Measurements from ENCODE around the gene CDC20B.
"Not testable (repeated sequence)": the region's sequence is repeated elsewhere in the genome, so short reads cannot be mapped to it uniquely, and the experiment has no call there.

CDC20B gene

DNA sequence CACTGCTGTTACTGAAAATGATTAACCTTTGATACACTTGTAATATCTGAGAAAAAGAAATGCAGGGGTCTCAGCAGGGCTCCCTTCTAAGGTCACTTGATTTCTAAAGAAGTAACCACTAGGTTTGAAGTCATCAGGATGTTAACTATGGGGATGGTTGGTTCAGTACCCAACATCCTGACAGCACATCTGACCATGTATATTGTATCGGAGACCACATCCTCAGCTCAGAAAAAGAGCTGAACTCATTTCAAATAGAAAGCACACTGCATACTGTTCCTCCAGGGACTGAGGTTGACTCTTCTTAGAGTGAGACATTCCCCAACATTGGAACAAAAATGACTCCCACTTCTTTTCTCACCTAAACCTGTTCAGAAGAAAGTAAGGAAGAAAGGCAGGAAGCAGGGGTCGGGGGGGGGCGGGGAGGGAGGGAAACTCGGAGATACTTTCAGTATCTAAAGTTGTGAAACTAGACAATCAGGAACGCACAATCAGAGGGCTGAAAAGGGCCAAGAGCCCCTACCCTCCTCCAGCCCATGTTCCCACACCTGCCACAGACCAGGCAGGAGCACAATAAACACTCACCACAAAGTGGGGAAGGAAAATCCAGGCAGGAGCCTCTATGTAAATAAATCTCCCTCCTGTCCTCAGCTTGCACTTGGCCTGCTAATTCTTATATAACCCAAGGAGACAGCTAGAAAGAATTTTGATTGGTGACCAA lies 71.3 kb downstream of the CDC20B start:
- DNase-seq (ENCODE audit: low read depth, low spot score), result no peak
- Histone ChIP-seq H3K4me3 (ENCODE audit: insufficient read length, low read depth) (no peak overlapping the region), H3K9me3 (ENCODE audit: insufficient read depth, low read length) (no peaks in the 10 kb centered on the region), H3K9ac (ENCODE audit: insufficient read length, low read depth) (no peak overlapping the region), H3K36me3 (ENCODE audit: insufficient read depth, insufficient read length, low read length) (no peaks in the 10 kb centered on the region), H3K27me3 (ENCODE audit: insufficient read depth, insufficient read length) (no peaks in the 10 kb centered on the region), H3K4me1 (ENCODE audit: insufficient read depth, insufficient read length) (no peaks in the 10 kb centered on the region)
- TF ChIP-seq SUZ12 (IDR thresholded peaks at IDR 0.05; ENCODE audit: extremely low read depth, insufficient read depth, insufficient read length) (no peak), ZNF274 (IDR thresholded peaks at IDR 0.05; ENCODE audit: low read depth, low read length) (no peak), YY1 (IDR thresholded peaks at IDR 0.05; ENCODE audit: insufficient read depth, insufficient read length) (no peak)

DNA sequence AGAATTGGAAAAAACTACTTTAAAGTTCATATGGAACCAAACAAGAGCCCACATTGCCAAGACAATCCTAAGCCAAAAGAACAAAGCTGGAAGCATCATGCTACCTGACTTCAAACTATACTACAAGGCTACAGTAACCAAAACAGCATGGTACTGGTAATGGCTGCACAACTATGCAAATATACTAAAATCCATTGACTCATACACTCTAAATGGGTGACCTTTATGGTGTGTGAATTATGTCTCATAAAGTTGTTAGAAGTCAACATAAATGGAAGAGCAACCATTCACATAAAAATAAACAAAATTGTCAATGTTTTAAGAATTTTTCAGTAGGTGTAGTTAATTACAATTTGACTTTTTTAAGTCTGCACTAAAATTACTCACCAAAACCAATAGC lies 71.8 kb downstream of the CDC20B start:
- H3K4me3 ChIP-seq (ENCODE audit: insufficient read length, low read depth); H3K9me3 ChIP-seq (ENCODE audit: insufficient read depth, low read length); H3K27me3 ChIP-seq (ENCODE audit: insufficient read depth, insufficient read length); H3K9ac ChIP-seq (ENCODE audit: insufficient read length, low read depth); H3K4me1 ChIP-seq (ENCODE audit: insufficient read depth, insufficient read length); H3K36me3 ChIP-seq (ENCODE audit: insufficient read depth, insufficient read length, low read length); DNase-seq (ENCODE audit: low read depth, low spot score): not testable (repeated sequence)

- Histone ChIP-seq H3K36me3 (ENCODE audit: insufficient read depth, insufficient read length, low read length) (no peaks in the 10 kb centered on the region), H3K4me3 (ENCODE audit: insufficient read length, low read depth) (no peak overlapping the region), H3K9ac (ENCODE audit: insufficient read length, low read depth) (no peak overlapping the region), H3K4me1 (ENCODE audit: insufficient read depth, insufficient read length) (no peaks in the 10 kb centered on the region), H3K27me3 (ENCODE audit: insufficient read depth, insufficient read length) (no peaks in the 10 kb centered on the region), H3K9me3 (ENCODE audit: insufficient read depth, low read length) (no peaks in the 10 kb centered on the region)
- DNase-seq (ENCODE audit: low read depth, low spot score), result no peak
- TF ChIP-seq SUZ12 (IDR thresholded peaks at IDR 0.05; ENCODE audit: extremely low read depth, insufficient read depth, insufficient read length) (no peak), ZNF274 (IDR thresholded peaks at IDR 0.05; ENCODE audit: low read depth, low read length) (no peak), YY1 (IDR thresholded peaks at IDR 0.05; ENCODE audit: insufficient read depth, insufficient read length) (no peak)
Observed at GRCh38 chr5:55096861-55097260, 76.1 kb downstream of the CDC20B start.

GRCh38 chr5:55096182-55096581 lies 76.8 kb downstream of the CDC20B start:
- H3K4me3 ChIP-seq (ENCODE audit: insufficient read length, low read depth), result no peak overlapping the region
- TF ChIP-seq ZNF274 (IDR thresholded peaks at IDR 0.05; ENCODE audit: low read depth, low read length) (no peak), SUZ12 (IDR thresholded peaks at IDR 0.05; ENCODE audit: extremely low read depth, insufficient read depth, insufficient read length) (no peak), YY1 (IDR thresholded peaks at IDR 0.05; ENCODE audit: insufficient read depth, insufficient read length) (no peak)
- no peak for DNase-seq (ENCODE audit: low read depth, low spot score)
- H3K4me1 ChIP-seq (ENCODE audit: insufficient read depth, insufficient read length), result no peaks in the 10 kb centered on the region
- H3K27me3 ChIP-seq (ENCODE audit: insufficient read depth, insufficient read length), result no peaks in the 10 kb centered on the region
- peaks cover 5% of the 10 kb centered on the region; the same call in 1 of the 2 replicates for H3K9me3 ChIP-seq (ENCODE audit: insufficient read depth, low read length)
- H3K36me3 ChIP-seq (ENCODE audit: insufficient read depth, insufficient read length, low read length), result no peaks in the 10 kb centered on the region
- H3K9ac ChIP-seq (ENCODE audit: insufficient read length, low read depth), result no peak overlapping the region

GRCh38 chr5:55091011-55091410 lies 82.0 kb downstream of the CDC20B start:
- peaks cover 11% of the 10 kb centered on the region; the same call in 1 of the 2 replicates for H3K9me3 ChIP-seq (ENCODE audit: insufficient read depth, low read length)
- not testable (repeated sequence) for H3K4me3 ChIP-seq (ENCODE audit: insufficient read length, low read depth); DNase-seq (ENCODE audit: low read depth, low spot score); H3K36me3 ChIP-seq (ENCODE audit: insufficient read depth, insufficient read length, low read length); H3K9ac ChIP-seq (ENCODE audit: insufficient read length, low read depth); H3K27me3 ChIP-seq (ENCODE audit: insufficient read depth, insufficient read length); H3K4me1 ChIP-seq (ENCODE audit: insufficient read depth, insufficient read length)

DNA sequence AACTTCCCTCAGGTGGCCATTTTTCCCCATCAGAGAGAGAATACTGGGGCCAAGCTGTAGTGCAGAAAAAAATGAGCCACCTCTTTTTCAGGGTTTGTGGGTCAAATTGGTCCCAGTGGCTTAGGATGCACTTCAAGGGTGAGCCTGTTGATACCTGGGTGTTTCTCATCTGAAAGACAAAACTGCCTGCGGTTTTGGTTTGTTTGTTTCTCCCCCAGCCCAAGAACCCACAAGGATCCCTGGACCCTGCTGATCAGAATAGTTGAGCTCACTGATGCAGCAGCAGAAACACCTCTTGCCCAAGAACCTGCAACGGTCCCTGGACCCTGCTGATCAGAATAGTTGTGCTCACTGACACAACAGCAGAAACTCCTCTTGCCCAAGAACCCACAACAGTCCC lies 83.7 kb downstream of the CDC20B start:
- DNase-seq (ENCODE audit: low read depth, low spot score); H3K4me3 ChIP-seq (ENCODE audit: insufficient read length, low read depth); H3K9ac ChIP-seq (ENCODE audit: insufficient read length, low read depth); H3K4me1 ChIP-seq (ENCODE audit: insufficient read depth, insufficient read length); H3K27me3 ChIP-seq (ENCODE audit: insufficient read depth, insufficient read length); H3K36me3 ChIP-seq (ENCODE audit: insufficient read depth, insufficient read length, low read length): not testable (repeated sequence)
- peaks cover 11% of the 10 kb centered on the region; the same call in 1 of the 2 replicates for H3K9me3 ChIP-seq (ENCODE audit: insufficient read depth, low read length)

GRCh38 chr5:55081541-55081940 lies 91.4 kb downstream of the CDC20B start:
- Histone ChIP-seq H3K27me3 (ENCODE audit: insufficient read depth, insufficient read length) (no peaks in the 10 kb centered on the region), H3K4me1 (ENCODE audit: insufficient read depth, insufficient read length) (no peaks in the 10 kb centered on the region), H3K4me3 (ENCODE audit: insufficient read length, low read depth) (no peak overlapping the region), H3K9ac (ENCODE audit: insufficient read length, low read depth) (no peak overlapping the region), H3K9me3 (ENCODE audit: insufficient read depth, low read length) (peaks cover 4% of the 10 kb centered on the region; the same call in 1 of the 2 replicates), H3K36me3 (ENCODE audit: insufficient read depth, insufficient read length, low read length) (no peaks in the 10 kb centered on the region)
- DNase-seq (ENCODE audit: low read depth, low spot score), result no peak
- no peak for TF ChIP-seq YY1 (IDR thresholded peaks at IDR 0.05; ENCODE audit: insufficient read depth, insufficient read length)
- no peak for TF ChIP-seq SUZ12 (IDR thresholded peaks at IDR 0.05; ENCODE audit: extremely low read depth, insufficient read depth, insufficient read length)
- no peak for TF ChIP-seq ZNF274 (IDR thresholded peaks at IDR 0.05; ENCODE audit: low read depth, low read length)

GRCh38 chr5:55073211-55073610 lies 99.8 kb downstream of the CDC20B start:
- Histone ChIP-seq H3K27me3 (ENCODE audit: insufficient read depth, insufficient read length) (no peaks in the 10 kb centered on the region), H3K4me3 (ENCODE audit: insufficient read length, low read depth) (no peak overlapping the region), H3K4me1 (ENCODE audit: insufficient read depth, insufficient read length) (no peaks in the 10 kb centered on the region), H3K36me3 (ENCODE audit: insufficient read depth, insufficient read length, low read length) (no peaks in the 10 kb centered on the region), H3K9ac (ENCODE audit: insufficient read length, low read depth) (no peak overlapping the region), H3K9me3 (ENCODE audit: insufficient read depth, low read length) (no peaks in the 10 kb centered on the region)
- TF ChIP-seq ZNF274 (IDR thresholded peaks at IDR 0.05; ENCODE audit: low read depth, low read length) (no peak), SUZ12 (IDR thresholded peaks at IDR 0.05; ENCODE audit: extremely low read depth, insufficient read depth, insufficient read length) (no peak), YY1 (IDR thresholded peaks at IDR 0.05; ENCODE audit: insufficient read depth, insufficient read length) (no peak)
- DNase-seq (ENCODE audit: low read depth, low spot score), result no peak
